ENCODE results near the gene CXorf38.

CXorf38 gene

DNA sequence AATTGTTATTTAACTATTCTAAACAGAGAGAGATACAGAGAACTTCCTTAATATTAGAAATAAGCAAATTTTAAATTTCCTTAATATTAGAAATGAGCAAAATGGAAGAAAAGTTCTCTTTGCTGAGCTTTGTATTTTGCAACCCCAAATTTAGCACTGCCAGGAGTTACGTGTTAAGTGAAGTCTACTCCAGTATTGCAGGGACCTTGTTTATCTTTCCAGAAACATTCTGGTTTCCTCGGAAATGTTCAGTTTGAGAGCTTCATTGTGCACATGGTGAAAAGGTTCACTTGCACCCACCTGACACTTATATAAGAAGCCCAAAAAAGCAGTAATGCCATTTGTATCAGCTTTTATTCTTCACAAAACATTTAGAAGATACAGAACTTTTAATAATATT, 6.2 kb upstream of the CXorf38 start:
- no peak for TF ChIP-seq JUND (IDR thresholded peaks at IDR 0.05; ENCODE audit: low read depth)
- no peak for DNase-seq (ENCODE audit: low read depth in 1 of 2, low spot score in 1 of 2)
- in situ Hi-C loops (cut with HindIII; ENCODE audit: low pct_unique_long_range_greater_than_20kb, low sequenced_read_pairs): no loop called here

DNA sequence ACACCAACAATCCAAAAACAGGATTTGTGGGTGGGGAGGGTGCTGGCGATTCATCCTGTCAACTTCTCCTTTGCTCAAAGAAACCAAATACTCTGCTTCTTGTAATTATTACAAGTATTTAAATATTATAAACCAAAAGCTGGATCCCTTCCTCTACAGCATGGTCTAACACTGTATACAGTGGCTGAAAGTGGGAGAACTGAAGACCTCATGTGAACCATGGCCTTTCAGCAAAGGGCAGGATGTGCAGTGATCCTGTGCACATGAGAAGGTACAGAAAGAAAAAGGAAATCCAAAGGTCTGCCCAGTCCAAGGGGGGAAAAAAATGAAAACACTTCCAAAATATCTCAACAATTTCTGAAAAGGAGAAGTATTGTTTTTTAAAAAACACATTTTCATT, 5.3 kb upstream of the CXorf38 start:
- TF ChIP-seq JUND (IDR thresholded peaks at IDR 0.05; ENCODE audit: low read depth): no peak
- DNase-seq (ENCODE audit: low read depth in 1 of 2, low spot score in 1 of 2): no peak
- in situ Hi-C loops (cut with HindIII; ENCODE audit: low pct_unique_long_range_greater_than_20kb, low sequenced_read_pairs): no loop called here

DNA sequence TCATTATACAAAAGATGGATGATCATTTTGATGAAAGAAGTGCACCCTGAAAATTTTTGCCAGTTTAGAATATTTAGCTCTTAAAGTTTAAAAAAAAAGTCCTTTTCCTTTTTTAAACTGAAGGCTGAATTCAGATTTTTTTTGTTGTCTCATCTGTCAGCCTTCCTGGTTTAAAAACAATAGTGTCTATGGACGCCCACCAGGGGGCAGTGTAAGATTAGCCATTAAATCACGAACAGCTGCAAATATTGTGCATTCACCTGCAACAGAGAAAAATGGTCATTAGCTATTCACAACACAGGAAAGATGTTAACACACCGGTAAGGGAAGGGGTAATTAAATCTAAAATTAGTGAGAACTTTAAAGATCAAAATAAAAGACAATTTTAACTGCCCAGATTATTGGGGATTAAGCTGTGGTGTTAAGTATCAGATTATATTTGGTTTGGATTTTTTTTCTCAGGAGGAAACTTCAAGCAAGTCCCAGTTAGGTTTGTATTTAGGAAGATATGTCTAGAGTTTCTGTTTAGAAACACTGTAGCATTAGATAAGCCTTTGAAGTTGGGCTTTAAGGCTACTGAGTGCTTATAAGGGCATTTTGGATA, 4.4 kb upstream of the CXorf38 start:
- TF ChIP-seq JUND (IDR thresholded peaks at IDR 0.05; ENCODE audit: low read depth): no peak
- peak in 1 of 2 experiments; percentile 76 for DNase-seq (ENCODE audit: low read depth in 1 of 2, low spot score in 1 of 2)
- in situ Hi-C loops (cut with HindIII; ENCODE audit: low pct_unique_long_range_greater_than_20kb, low sequenced_read_pairs): no loop called here

DNA sequence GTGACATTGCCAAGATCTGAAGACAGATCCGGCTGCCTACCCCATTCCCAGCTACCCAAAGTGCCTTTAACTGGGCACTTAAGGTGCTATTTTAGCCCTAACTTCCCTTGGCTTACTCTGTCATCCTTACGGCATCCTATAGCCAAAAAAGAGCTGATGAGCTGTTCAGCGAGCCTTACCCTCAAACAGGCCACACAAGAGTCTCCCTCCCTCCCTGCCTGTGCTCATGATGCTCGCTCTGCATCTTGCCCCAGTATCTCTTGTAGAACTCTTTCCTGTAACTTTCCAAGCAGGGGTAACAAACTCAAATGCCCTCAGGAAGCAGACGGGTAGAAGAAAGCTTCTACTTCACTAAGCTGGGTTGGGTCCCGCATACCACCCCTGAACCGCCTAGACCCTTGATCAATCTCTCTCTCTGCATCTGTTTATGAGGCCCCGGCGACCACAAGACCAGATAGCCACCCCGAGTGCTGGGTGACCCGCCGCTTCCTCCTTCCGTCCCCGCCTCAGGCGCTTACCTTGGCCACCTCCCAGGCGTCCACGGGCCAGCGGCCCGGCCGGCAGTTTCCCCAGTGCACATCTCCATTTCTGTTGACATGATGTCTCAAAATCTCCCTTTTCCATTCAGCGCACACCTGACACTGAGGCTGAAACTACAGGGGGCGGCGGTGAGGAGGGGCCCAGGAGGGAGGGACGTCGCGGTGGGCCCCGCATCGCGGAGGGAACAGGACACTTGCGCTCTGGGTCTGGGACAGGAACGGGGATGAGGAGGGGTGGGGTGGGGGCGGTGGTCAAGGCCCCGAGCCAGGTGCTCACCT, 663 bp downstream of the CXorf38 start:
- in situ Hi-C loops (cut with HindIII; ENCODE audit: low pct_unique_long_range_greater_than_20kb, low sequenced_read_pairs): no loop called here
- no peak for TF ChIP-seq JUND (IDR thresholded peaks at IDR 0.05; ENCODE audit: low read depth)
- peak; percentile 16 to 42 for DNase-seq (ENCODE audit: low read depth in 1 of 2, low spot score in 1 of 2)

DNA sequence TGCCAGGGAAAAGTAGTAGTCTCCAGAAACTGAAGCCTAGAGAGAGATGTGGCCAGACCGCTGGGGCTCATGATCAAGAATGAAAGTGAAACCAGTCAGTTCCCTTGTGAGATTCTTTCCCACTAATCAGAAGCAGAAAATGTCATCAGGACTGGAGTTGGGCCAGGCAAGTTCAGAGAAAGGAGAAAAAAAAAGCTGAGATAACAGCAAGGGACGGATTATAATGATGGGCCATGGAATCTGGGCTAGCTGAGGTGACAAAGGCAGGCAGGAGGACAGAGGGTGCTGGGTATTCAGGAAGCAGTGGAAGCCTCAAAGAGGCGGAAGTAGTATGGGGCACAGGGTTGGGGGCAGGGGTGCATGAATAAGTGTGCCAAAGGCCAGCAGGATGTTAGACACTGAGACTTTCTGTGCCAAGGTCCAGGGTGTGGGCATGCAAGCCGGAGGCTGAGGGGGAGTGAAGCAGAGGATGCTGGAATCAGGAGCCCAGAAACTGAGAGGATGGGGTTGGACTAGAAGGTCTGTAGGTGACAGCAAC, 2.5 kb downstream of the CXorf38 start:
- DNase-seq (ENCODE audit: low read depth in 1 of 2, low spot score in 1 of 2): no peak
- TF ChIP-seq JUND (IDR thresholded peaks at IDR 0.05; ENCODE audit: low read depth): no peak
- in situ Hi-C loops (cut with HindIII; ENCODE audit: low pct_unique_long_range_greater_than_20kb, low sequenced_read_pairs): no loop called here

DNA sequence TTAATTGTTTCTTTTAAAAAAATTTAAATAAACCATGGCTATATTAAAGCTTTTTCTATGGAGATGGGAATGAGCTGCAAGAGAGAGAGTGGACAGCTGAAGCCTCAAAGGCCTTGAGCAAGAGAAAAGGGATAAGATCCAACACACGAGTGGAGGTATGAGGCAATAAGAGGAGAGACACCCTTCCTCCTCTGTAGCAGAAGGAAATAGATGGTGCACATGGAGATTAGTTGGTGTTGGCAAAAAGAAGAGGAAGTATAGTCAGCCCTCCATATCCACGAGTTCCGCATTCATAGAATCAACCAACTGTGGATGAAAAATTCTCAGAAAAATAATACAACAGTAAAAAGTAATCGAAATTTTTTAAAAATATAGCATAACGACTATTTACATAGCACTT, 3.2 kb downstream of the CXorf38 start:
- no peak for DNase-seq (ENCODE audit: low read depth in 1 of 2, low spot score in 1 of 2)
- in situ Hi-C loops (cut with HindIII; ENCODE audit: low pct_unique_long_range_greater_than_20kb, low sequenced_read_pairs): no loop called here
- no peak for TF ChIP-seq JUND (IDR thresholded peaks at IDR 0.05; ENCODE audit: low read depth)

DNA sequence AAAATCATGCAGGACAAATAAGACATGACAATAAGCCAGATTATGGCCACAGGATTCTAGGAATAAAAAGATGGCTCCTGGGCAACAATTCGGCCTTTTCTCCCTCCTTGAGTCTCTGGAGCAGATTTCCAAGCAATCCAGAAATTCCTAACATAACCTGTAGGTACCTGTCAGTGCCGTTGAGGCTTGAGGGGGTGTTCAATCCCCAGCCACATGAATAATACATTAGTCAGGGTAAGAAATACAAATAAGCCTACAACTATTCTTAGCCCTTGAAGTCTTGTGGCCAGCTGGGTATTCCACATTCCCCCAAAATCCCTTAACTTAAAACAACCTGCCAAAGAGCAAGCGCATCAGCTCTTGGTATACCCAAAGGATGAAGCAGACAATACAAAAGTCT, 9.7 kb downstream of the CXorf38 start:
- no peak for DNase-seq (ENCODE audit: low read depth in 1 of 2, low spot score in 1 of 2)
- no peak for TF ChIP-seq JUND (IDR thresholded peaks at IDR 0.05; ENCODE audit: low read depth)
- in situ Hi-C loops (cut with HindIII; ENCODE audit: low pct_unique_long_range_greater_than_20kb, low sequenced_read_pairs): no loop called here

DNA sequence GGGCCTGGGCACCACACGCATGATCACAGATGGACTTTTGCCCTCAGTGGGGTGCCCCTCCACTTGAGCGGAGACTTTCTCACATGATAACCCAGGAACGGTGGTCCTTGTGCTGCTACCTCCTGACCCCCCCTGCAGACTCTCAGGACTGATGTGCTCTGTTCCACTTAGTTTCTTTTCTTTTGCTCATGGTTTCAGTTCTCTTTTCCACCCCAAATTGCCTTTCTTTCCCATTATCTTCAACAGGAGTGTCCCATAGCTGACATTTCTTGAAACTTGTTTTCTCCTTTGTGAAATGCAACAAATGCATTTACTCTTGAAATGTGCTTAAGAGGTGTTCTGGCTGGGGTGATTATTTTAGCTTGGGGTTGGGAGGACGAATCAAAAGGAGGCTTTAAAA, 15.2 kb downstream of the CXorf38 start:
- DNase-seq (ENCODE audit: low read depth in 1 of 2, low spot score in 1 of 2): no peak
- in situ Hi-C loops (cut with HindIII; ENCODE audit: low pct_unique_long_range_greater_than_20kb, low sequenced_read_pairs): no loop called here

DNA sequence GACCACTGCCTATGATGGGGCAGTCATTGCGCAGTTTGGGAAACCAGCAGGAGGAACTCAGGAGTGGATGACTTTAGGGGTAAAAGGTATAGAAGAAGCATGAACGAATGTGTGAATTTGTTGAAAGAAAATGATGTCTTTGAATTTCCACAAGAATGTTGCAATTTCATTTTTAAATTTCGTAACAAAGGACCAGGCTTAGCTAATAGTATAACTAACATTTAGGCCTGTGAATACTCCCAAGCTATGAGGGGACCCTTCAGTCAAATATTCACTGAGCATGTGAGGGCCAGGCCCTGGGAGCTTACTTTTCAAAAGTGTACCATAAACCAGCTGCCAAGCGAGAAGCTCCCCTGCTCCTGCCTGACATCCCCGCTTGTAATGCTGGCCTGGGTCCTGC, 18.9 kb downstream of the CXorf38 start:
- TF ChIP-seq JUND (IDR thresholded peaks at IDR 0.05; ENCODE audit: low read depth): no peak
- DNase-seq (ENCODE audit: low read depth in 1 of 2, low spot score in 1 of 2): no peak
- in situ Hi-C loops (cut with HindIII; ENCODE audit: low pct_unique_long_range_greater_than_20kb, low sequenced_read_pairs): no loop called here

More for the DNA sequence above, 15.2 kb downstream of the CXorf38 start:
- no peak for TF ChIP-seq JUND (IDR thresholded peaks at IDR 0.05; ENCODE audit: low read depth)

DNA sequence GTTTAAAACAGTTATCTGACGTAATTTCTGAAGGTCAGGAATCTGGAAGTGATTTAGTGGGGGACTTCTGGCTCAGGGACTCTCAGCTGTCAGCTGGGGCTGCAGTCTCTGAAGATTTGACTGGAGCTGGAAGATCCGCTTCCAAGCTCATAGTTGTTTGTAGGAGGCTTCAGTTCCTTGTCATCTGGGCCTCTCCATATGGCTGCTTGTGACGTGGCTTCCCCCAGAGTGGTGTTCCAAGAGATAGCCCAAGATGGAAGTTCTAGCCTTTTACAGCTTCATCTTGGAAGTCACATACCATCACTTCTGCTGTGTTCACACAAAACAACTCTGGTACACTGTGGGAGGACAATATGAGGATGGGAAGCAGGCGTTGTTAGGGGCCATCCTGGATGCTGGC, 22.1 kb downstream of the CXorf38 start:
- TF ChIP-seq JUND (IDR thresholded peaks at IDR 0.05; ENCODE audit: low read depth): no peak

DNA sequence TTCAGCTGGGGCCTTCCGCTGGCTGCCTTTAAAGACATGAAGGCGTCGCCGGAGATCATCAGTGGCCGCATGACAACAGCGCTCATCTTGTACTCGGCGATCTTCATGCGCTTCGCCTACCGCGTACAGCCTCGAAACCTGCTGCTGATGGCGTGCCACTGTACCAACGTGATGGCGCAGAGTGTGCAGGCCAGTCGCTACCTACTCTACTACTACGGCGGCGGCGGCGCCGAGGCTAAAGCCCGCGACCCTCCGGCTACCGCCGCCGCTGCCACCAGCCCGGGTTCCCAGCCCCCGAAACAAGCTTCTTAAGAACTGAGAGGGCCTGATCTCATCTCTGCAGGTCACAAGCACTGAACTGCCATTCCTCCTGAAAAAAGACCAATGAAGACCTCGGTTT, 23.7 kb downstream of the CXorf38 start:
- in situ Hi-C loops (cut with HindIII; ENCODE audit: low pct_unique_long_range_greater_than_20kb, low sequenced_read_pairs): no loop called here
- TF ChIP-seq JUND (IDR thresholded peaks at IDR 0.05; ENCODE audit: low read depth): no peak
- DNase-seq (ENCODE audit: low read depth in 1 of 2, low spot score in 1 of 2): no peak

More for the DNA sequence above, 22.1 kb downstream of the CXorf38 start:
- DNase-seq (ENCODE audit: low read depth in 1 of 2, low spot score in 1 of 2): no peak
- in situ Hi-C loops (cut with HindIII; ENCODE audit: low pct_unique_long_range_greater_than_20kb, low sequenced_read_pairs): no loop called here

DNA sequence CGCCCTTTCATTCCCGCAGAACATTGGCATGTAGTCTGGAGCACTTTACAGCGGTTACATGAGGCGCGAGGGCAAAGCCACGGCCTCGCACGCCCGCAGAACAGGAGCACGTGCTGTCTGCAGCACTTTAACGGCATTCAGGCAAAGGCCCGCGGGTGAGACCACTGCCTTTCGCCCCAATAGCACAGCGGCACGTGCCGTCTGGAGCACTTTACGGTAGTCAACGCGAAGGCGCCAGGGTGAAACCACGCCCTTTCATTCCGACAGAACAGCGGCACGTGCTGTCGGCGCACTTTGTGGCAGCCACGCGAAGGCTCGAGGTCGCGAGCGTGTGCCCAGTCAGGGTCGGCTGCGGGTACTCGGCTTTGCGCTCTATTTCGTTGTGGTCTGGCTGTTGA, 24.2 kb downstream of the CXorf38 start, which contains the start of gene MPC1L:
MPC1L (plus strand) TSS at position 290 of the 398 bp plus-strand sequence. CDS start 138 bp downstream, outside the sequence.
- in situ Hi-C loops (cut with HindIII; ENCODE audit: low pct_unique_long_range_greater_than_20kb, low sequenced_read_pairs): no loop called here
- TF ChIP-seq JUND (IDR thresholded peaks at IDR 0.05; ENCODE audit: low read depth): no peak
- DNase-seq (ENCODE audit: low read depth in 1 of 2, low spot score in 1 of 2): no peak

DNA sequence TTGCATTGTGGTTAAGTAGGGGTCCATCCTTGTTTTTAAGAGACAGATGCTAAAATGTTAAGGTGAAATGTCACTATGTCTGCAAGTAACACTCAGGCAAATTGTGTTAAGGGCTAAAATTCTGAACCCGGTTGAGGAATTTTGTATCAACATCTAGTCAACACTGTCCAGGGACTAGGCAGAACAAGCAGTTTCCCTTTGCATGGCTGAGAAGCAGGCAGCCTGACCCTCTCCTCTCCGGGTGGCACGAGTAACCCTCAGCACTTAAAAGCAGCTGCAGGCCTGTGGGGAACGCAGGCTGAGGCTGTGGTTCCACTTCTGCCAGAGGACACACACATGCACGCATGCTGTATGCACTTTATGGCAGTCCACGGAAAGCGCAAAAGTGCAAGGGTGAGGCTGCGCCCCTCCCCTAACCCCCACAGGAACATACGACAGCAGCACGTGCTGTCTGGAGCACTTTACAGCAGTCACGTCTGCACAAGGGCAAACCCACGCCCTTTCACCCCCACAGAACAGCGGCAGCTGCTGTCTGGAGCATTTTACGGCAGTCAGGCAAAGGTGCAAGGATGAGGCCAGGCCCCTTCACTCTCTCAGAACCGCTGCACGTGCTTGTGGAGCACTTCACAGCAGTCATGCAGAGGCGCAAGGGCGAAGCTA, 24.8 kb downstream of the CXorf38 start:
- no peak for TF ChIP-seq JUND (IDR thresholded peaks at IDR 0.05; ENCODE audit: low read depth)
- in situ Hi-C loops (cut with HindIII; ENCODE audit: low pct_unique_long_range_greater_than_20kb, low sequenced_read_pairs): no loop called here
- DNase-seq (ENCODE audit: low read depth in 1 of 2, low spot score in 1 of 2): no peak
